IgD-negative memory B cell (primary cell): ENCODE results near the gene TFAM. TPM values are rescaled to one million over a fixed set of nuclear protein-coding genes. Genes with fewer than 3 reads are reported as not detected.
"Not testable (repeated sequence)": the region's sequence is repeated elsewhere in the genome, so short reads cannot be mapped to it uniquely, and the experiment has no call there.

ENCODE experiments used
- H3K27ac Mint-ChIP-seq, 3 donors: one replicate each; pipeline ENCODE4 v1.8.0; 2020 to 2022; ENCODE audit warnings: mild to moderate bottlenecking in 3 of 3, mixed read lengths in 3 of 3, moderate library complexity in 1 of 3
- H3K27me3 Mint-ChIP-seq: one replicate; pipeline ENCODE4 v1.8.0; 2021; ENCODE audit warnings: mixed read lengths
- H3K36me3 Mint-ChIP-seq: one replicate; pipeline ENCODE4 v1.8.0; 2020; ENCODE audit warnings: mild to moderate bottlenecking, mixed read lengths
- H3K4me1 Mint-ChIP-seq, 3 donors: one replicate each; pipeline ENCODE4 v1.8.0; 2020 to 2022; ENCODE audit warnings: mixed read lengths in 3 of 3, mild to moderate bottlenecking in 1 of 3
- H3K4me3 Mint-ChIP-seq, 4 donors: one replicate each; pipeline ENCODE4 v1.8.0; 2020 to 2022; ENCODE audit warnings: mild to moderate bottlenecking in 4 of 4, mixed read lengths in 4 of 4, moderate library complexity in 3 of 4
- H3K9me3 Mint-ChIP-seq, 3 donors: one replicate each; pipeline ENCODE4 v1.8.0; 2020 to 2021; ENCODE audit warnings: mixed read lengths in 3 of 3, mild to moderate bottlenecking in 1 of 3
- polyA plus RNA-seq: library from polyadenylated mRNA; unstranded; fragments of 300-500 nt; fragmentation: Illumina TruSeq; gene quantifications from one replicate; pipeline ENCODE4 v1.2.3, GENCODE V29; 2021

The TFAM gene
- polyA plus RNA-seq, 1 donor from 2014 or later: 56.0 TPM

GRCh38 chr10:58396057-58396456, 10.8 kb downstream of the TFAM start:
- Mint-ChIP-seq H3K4me3 (no peak overlapping the region), H3K9me3 (no peaks in the 10 kb centered on the region), H3K36me3 (peaks cover 9% of the 10 kb centered on the region), H3K27ac (no peak overlapping the region), H3K4me1 (peaks cover 0 to 6% (median 0%) of the 10 kb centered on the region in 3 donors), H3K27me3 (no peaks in the 10 kb centered on the region)

DNA sequence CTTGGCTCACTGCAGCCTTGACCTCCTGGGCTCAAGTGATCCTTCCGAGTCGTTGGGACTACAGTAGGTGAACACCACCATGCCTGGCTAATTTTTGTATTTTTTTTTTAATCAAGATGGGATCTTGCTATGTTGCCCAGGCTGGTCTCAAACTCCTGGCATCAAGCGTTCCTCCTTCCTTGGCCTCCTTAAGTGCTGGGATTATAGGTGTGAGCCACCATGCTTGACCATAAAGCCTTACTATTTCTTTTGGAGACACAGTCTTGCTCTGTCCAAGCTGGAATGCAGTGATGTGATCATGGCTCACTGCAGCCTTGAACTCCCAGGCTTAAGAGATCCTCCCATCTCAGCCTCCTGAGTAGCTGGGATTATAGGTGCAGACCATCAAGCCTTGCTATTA, 12.6 kb downstream of the TFAM start:
- H3K27me3 Mint-ChIP-seq: no peaks in the 10 kb centered on the region
- H3K4me1 Mint-ChIP-seq: no peaks in the 10 kb centered on the region
- no peak overlapping the region for H3K27ac Mint-ChIP-seq
- H3K4me3 Mint-ChIP-seq: no peak overlapping the region
- peaks cover 11% of the 10 kb centered on the region for H3K36me3 Mint-ChIP-seq
- H3K9me3 Mint-ChIP-seq: peaks cover 0 to 2% (median 0%) of the 10 kb centered on the region in 3 donors

GRCh38 chr10:58399410-58399809, 14.2 kb downstream of the TFAM start:
- Mint-ChIP-seq H3K27me3 (no peaks in the 10 kb centered on the region), H3K9me3 (peaks cover 0 to 2% (median 0%) of the 10 kb centered on the region in 3 donors), H3K4me1 (no peaks in the 10 kb centered on the region), H3K27ac (no peak overlapping the region), H3K36me3 (peaks cover 11% of the 10 kb centered on the region), H3K4me3 (no peak overlapping the region)

- peaks cover 0 to 2% (median 0%) of the 10 kb centered on the region in 3 donors for H3K9me3 Mint-ChIP-seq
- H3K4me1 Mint-ChIP-seq: no peaks in the 10 kb centered on the region
- H3K36me3 Mint-ChIP-seq: peaks cover 11% of the 10 kb centered on the region
- no peak overlapping the region for H3K4me3 Mint-ChIP-seq
- no peak overlapping the region for H3K27ac Mint-ChIP-seq
- H3K27me3 Mint-ChIP-seq: no peaks in the 10 kb centered on the region
These were observed 15.4 kb downstream of the TFAM start for GRCh38 chr10:58400609-58401008.

GRCh38 chr10:58404001-58404400, 18.8 kb downstream of the TFAM start:
- peaks cover 4% of the 10 kb centered on the region for H3K36me3 Mint-ChIP-seq
- no peak overlapping the region for H3K27ac Mint-ChIP-seq
- H3K4me3 Mint-ChIP-seq: no peak overlapping the region
- H3K27me3 Mint-ChIP-seq: no peaks in the 10 kb centered on the region
- H3K4me1 Mint-ChIP-seq: no peaks in the 10 kb centered on the region
- peaks cover 0 to 2% (median 0%) of the 10 kb centered on the region in 3 donors for H3K9me3 Mint-ChIP-seq

- Mint-ChIP-seq H3K36me3 (peaks cover 3% of the 10 kb centered on the region), H3K27me3 (peaks cover 3% of the 10 kb centered on the region), H3K9me3 (peaks cover 0 to 2% (median 0%) of the 10 kb centered on the region in 3 donors), H3K4me3 (no peak overlapping the region), H3K27ac (no peak overlapping the region), H3K4me1 (no peaks in the 10 kb centered on the region)
These were observed 24.9 kb downstream of the TFAM start for GRCh38 chr10:58409956-58410610.

DNA sequence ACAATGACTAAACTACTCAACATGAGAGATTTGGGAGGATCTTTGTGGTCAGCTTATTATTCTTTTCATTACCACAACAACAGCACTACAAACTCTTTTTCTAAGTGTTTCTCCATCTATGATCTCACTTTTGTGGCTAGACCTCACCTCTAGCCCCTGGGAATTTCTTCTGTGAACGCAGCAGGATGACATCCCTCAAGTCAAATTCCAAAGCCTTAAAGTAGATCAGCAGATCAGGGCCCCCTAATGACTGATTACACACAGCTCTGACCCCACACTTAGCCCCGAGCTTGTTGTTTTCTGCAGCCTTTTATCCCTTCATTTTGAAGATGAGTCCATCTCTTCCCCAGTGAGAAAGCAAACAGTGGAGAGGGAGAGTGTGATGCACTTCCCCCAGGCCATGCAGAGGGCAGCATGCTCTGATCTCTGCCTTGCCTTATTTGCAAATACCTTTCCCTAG, 27.3 kb downstream of the TFAM start:
- no peaks in the 10 kb centered on the region for H3K4me1 Mint-ChIP-seq
- H3K36me3 Mint-ChIP-seq: peaks cover 3% of the 10 kb centered on the region
- H3K27me3 Mint-ChIP-seq: peaks cover 8% of the 10 kb centered on the region
- no peak overlapping the region for H3K4me3 Mint-ChIP-seq
- no peak overlapping the region for H3K27ac Mint-ChIP-seq
- peaks cover 0 to 2% (median 0%) of the 10 kb centered on the region in 3 donors for H3K9me3 Mint-ChIP-seq

GRCh38 chr10:58414270-58415041, 29.2 kb downstream of the TFAM start:
- peaks cover 3% of the 10 kb centered on the region for H3K36me3 Mint-ChIP-seq
- H3K9me3 Mint-ChIP-seq: peaks cover 0 to 5% (median 2%) of the 10 kb centered on the region in 3 donors
- H3K4me1 Mint-ChIP-seq: no peaks in the 10 kb centered on the region
- H3K4me3 Mint-ChIP-seq: no peak overlapping the region
- no peak overlapping the region for H3K27ac Mint-ChIP-seq
- H3K27me3 Mint-ChIP-seq: peaks cover 8% of the 10 kb centered on the region

DNA sequence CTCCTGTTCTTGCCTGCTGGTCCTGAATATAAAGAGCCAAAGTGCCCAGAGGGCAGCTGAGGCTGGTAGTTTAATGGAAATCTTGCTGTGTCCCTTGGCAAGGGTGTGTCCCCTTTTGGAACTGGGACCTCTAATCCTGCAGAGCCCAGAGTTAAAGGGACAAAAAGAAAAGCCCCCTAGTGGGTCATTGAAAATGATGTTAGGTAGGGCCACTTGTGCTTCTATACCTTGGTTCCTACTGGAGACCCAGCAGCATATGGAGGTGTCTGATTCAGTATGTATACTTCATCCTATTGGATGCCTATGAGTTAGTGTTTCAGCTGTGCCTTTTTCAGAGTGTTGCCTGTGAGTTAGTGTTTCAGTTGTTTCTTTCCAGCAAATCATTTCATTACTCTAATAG, 30.5 kb downstream of the TFAM start:
- Mint-ChIP-seq H3K4me1 (no peaks in the 10 kb centered on the region), H3K36me3 (peaks cover 3% of the 10 kb centered on the region), H3K4me3 (no peak overlapping the region), H3K9me3 (peaks cover 0 to 11% (median 6%) of the 10 kb centered on the region in 3 donors), H3K27me3 (peaks cover 8% of the 10 kb centered on the region), H3K27ac (no peak overlapping the region)

DNA sequence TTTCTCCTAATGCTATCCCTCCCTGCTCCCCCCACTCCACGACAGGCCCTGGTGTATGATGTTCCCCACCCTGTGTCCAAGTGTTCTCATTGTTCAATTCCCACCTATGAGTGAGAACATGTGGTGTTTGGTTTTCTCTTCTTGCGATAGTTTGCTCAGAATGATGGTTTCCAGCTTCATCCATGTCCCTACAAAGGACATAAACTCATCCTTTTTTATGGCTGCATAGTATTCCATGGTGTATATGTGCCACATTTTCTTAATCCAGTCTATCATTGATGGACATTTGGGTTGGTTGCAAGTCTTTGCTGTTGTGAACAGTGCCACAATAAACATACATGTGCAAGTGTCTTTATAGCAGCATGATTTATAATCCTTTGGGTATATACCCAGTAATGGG, 32.7 kb downstream of the TFAM start:
- not testable (repeated sequence) for H3K36me3 Mint-ChIP-seq, H3K4me3 Mint-ChIP-seq, H3K27ac Mint-ChIP-seq, H3K27me3 Mint-ChIP-seq, H3K4me1 Mint-ChIP-seq
- H3K9me3 Mint-ChIP-seq: peaks cover 4 to 17% (median 5%) of the 10 kb centered on the region in 3 donors

DNA sequence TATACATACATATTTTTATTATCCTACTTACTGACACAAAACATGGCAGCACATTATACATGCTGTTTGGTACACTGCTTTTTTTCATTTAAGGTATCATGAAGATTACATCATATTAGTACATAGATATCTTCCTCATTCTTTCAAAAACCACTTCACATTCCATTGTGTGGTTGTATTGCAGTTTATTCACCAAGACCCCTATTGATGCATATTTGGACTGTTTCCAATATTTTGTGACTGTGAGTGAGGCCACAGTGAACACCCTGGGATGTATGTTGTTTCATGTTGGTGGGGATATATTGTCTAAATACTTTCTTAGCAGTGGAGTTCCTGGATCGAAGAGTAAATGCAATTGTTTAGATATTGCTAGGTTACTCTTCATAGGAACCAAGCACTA, 39.0 kb downstream of the TFAM start:
- H3K27ac Mint-ChIP-seq: no peak overlapping the region
- H3K36me3 Mint-ChIP-seq: no peaks in the 10 kb centered on the region
- peaks cover 10 to 26% (median 18%) of the 10 kb centered on the region in 3 donors for H3K9me3 Mint-ChIP-seq
- H3K4me1 Mint-ChIP-seq: no peaks in the 10 kb centered on the region
- H3K4me3 Mint-ChIP-seq: peak overlapping the region in 1 of 4 donors; percentile 29
- H3K27me3 Mint-ChIP-seq: no peaks in the 10 kb centered on the region

GRCh38 chr10:58428436-58428835, 43.2 kb downstream of the TFAM start:
- not testable (repeated sequence) for H3K27me3 Mint-ChIP-seq, H3K4me3 Mint-ChIP-seq, H3K36me3 Mint-ChIP-seq, H3K27ac Mint-ChIP-seq, H3K4me1 Mint-ChIP-seq
- peaks cover 7 to 14% (median 13%) of the 10 kb centered on the region in 3 donors for H3K9me3 Mint-ChIP-seq

- Mint-ChIP-seq H3K36me3 (no peaks in the 10 kb centered on the region), H3K27ac (peak overlapping the region in 1 of 3 donors; percentile 21), H3K9me3 (peaks cover under 1 to 5% (median 2%) of the 10 kb centered on the region in 3 donors), H3K4me1 (no peaks in the 10 kb centered on the region), H3K4me3 (no peak overlapping the region), H3K27me3 (peaks cover 12% of the 10 kb centered on the region)
These were observed 46.7 kb downstream of the TFAM start for GRCh38 chr10:58431903-58432302.

DNA sequence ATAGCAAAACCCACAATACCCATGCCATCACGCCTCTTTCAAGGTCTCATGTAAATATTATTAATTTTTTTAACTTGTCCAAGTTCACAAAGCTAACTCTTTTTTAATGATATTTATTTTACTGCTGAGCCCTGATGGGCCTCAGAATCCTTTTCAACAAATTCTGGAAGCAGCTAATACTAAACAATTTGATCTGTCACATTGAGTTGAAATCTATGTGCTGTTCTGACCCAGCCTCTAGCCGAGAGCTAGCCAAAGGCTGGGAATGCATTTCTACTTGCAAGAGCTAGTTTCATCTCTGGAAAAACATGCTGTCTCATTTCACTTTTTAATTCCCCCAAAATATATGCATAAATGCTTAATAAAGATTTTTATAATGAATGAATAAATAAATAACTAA, 47.9 kb downstream of the TFAM start:
- no peaks in the 10 kb centered on the region for H3K4me1 Mint-ChIP-seq
- H3K27me3 Mint-ChIP-seq: peaks cover 12% of the 10 kb centered on the region
- no peak overlapping the region for H3K4me3 Mint-ChIP-seq
- peaks cover 0 to 5% (median 2%) of the 10 kb centered on the region in 3 donors for H3K9me3 Mint-ChIP-seq
- no peaks in the 10 kb centered on the region for H3K36me3 Mint-ChIP-seq
- no peak overlapping the region for H3K27ac Mint-ChIP-seq

- Mint-ChIP-seq H3K36me3 (no peaks in the 10 kb centered on the region), H3K27me3 (peaks cover 12% of the 10 kb centered on the region), H3K4me3 (no peak overlapping the region), H3K4me1 (no peaks in the 10 kb centered on the region), H3K9me3 (peaks cover 0 to 5% (median 2%) of the 10 kb centered on the region in 3 donors), H3K27ac (no peak overlapping the region)
These were observed 48.4 kb downstream of the TFAM start for GRCh38 chr10:58433571-58433970.
